ENCODE measurements around the gene MYO5B.

GRCh38 chr18:50008306-50008705, 186.6 kb downstream of the MYO5B start:
- TF ChIP-seq CTCF (IDR thresholded peaks at IDR 0.05; ENCODE audit: low read length), result no peak
- no peak for TF ChIP-seq EZH2 (optimal IDR thresholded peaks at IDR 0.05; ENCODE audit: low read depth, low read length)
